HEK293 (cell line): Measurements from ENCODE around the gene SUPT4H1.

ENCODE experiments used
- BCL11B ChIP-seq: fragments of 450-650 bp; formaldehyde crosslinking; IDR thresholded peaks from 2 replicates; pipeline ENCODE4 v1.5.1; 2016; ENCODE audit warnings: low read depth, missing biosample characterization, missing genetic modification characterization
- KLF1 ChIP-seq: fragments of 450-650 bp; formaldehyde crosslinking; IDR thresholded peaks from 2 replicates; pipeline ENCODE4 v1.5.1; 2016; ENCODE audit warnings: missing biosample characterization, missing genetic modification characterization
- SETDB1 ChIP-seq: IDR thresholded peaks from one replicate; pipeline ENCODE4 v1.6.1; 2017; ENCODE audit warnings: mild to moderate bottlenecking, low read length, moderate library complexity, mixed read lengths; ENCODE audit not compliant: insufficient read length
- ZBTB8A ChIP-seq: fragments of 450-650 bp; formaldehyde crosslinking; IDR thresholded peaks from 2 replicates; pipeline ENCODE4 v1.5.1; 2016; ENCODE audit warnings: missing biosample characterization, missing genetic modification characterization
- ZNF121 ChIP-seq: fragments of 450-650 bp; formaldehyde crosslinking; IDR thresholded peaks from 2 replicates; pipeline ENCODE4 v1.5.1; 2016; ENCODE audit warnings: missing biosample characterization, missing genetic modification characterization
- ZNF585B ChIP-seq: fragments of 450-650 bp; formaldehyde crosslinking; IDR thresholded peaks from 2 replicates; pipeline ENCODE4 v1.5.1; 2016; ENCODE audit warnings: missing biosample characterization, missing genetic modification characterization
- ZNF776 ChIP-seq: fragments of 450-650 bp; formaldehyde crosslinking; IDR thresholded peaks from 2 replicates; pipeline ENCODE4 v1.5.0; 2017; ENCODE audit warnings: missing biosample characterization, missing genetic modification characterization, borderline replicate concordance
- TF ChIP-seq, protein P1 (sequence below): fragments of 450-650 bp; formaldehyde crosslinking; IDR thresholded peaks from 2 replicates; pipeline ENCODE4 v1.5.1; 2016; ENCODE audit warnings: missing biosample characterization, missing genetic modification characterization, low read depth
- TF ChIP-seq, protein P2 (sequence below): fragments of 450-650 bp; formaldehyde crosslinking; IDR thresholded peaks from 2 replicates; pipeline ENCODE4 v1.5.1; 2016; ENCODE audit warnings: missing biosample characterization, missing genetic modification characterization
- TF ChIP-seq, protein P3 (sequence below): fragments of 450-650 bp; formaldehyde crosslinking; IDR thresholded peaks from 2 replicates; pipeline ENCODE4 v1.5.1; 2017; ENCODE audit warnings: missing biosample characterization, missing genetic modification characterization
- TF ChIP-seq, protein P4 (sequence below): fragments of 450-650 bp; formaldehyde crosslinking; IDR thresholded peaks from 2 replicates; pipeline ENCODE4 v1.5.0; 2017; ENCODE audit warnings: missing biosample characterization, missing genetic modification characterization, borderline replicate concordance
- TF ChIP-seq, protein P5 (sequence below): fragments of 450-650 bp; formaldehyde crosslinking; IDR thresholded peaks from 2 replicates; pipeline ENCODE4 v1.5.1; 2016; ENCODE audit warnings: missing biosample characterization, missing genetic modification characterization

DNA sequence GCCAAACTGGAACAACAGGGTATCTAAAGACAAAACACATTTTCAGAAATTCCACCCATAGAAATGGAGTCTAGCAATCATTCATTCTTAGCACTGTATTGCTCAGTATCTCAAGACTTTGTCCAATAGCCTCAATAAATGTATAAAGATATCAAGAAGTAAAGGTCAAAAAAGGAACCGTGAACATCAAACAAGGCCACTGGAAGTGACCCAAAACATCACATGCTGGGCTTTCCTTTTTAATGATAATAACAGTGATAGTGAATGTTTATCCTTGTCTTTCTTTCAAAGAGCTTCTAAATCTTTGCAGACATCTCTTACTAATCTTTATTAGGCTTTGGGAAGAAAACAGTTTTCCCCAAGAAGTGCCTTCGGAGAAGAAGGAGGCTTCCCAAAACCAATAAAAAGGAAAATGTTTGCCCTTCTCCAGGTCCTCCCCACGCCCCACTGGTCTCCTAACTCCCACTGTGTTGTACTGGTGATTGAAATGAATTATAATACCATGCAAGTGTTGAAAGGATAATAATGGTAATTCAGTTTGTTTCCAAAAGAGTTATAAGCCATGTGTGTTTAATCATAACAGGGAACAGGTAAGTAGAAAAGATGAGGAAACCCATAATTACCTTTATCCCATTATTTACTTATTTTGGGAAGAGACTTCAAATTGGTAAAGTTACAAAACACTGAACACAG lies 46.7 kb upstream of the SUPT4H1 start:
- TF ChIP-seq BCL11B (tag by site-specific recombination), result no peak
- TF ChIP-seq, protein P1, sequence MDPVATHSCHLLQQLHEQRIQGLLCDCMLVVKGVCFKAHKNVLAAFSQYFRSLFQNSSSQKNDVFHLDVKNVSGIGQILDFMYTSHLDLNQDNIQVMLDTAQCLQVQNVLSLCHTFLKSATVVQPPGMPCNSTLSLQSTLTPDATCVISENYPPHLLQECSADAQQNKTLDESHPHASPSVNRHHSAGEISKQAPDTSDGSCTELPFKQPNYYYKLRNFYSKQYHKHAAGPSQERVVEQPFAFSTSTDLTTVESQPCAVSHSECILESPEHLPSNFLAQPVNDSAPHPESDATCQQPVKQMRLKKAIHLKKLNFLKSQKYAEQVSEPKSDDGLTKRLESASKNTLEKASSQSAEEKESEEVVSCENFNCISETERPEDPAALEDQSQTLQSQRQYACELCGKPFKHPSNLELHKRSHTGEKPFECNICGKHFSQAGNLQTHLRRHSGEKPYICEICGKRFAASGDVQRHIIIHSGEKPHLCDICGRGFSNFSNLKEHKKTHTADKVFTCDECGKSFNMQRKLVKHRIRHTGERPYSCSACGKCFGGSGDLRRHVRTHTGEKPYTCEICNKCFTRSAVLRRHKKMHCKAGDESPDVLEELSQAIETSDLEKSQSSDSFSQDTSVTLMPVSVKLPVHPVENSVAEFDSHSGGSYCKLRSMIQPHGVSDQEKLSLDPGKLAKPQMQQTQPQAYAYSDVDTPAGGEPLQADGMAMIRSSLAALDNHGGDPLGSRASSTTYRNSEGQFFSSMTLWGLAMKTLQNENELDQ (tag by site-specific recombination), result no peak
- no peak for TF ChIP-seq ZNF121 (tag by site-specific recombination)
- TF ChIP-seq, protein P2, sequence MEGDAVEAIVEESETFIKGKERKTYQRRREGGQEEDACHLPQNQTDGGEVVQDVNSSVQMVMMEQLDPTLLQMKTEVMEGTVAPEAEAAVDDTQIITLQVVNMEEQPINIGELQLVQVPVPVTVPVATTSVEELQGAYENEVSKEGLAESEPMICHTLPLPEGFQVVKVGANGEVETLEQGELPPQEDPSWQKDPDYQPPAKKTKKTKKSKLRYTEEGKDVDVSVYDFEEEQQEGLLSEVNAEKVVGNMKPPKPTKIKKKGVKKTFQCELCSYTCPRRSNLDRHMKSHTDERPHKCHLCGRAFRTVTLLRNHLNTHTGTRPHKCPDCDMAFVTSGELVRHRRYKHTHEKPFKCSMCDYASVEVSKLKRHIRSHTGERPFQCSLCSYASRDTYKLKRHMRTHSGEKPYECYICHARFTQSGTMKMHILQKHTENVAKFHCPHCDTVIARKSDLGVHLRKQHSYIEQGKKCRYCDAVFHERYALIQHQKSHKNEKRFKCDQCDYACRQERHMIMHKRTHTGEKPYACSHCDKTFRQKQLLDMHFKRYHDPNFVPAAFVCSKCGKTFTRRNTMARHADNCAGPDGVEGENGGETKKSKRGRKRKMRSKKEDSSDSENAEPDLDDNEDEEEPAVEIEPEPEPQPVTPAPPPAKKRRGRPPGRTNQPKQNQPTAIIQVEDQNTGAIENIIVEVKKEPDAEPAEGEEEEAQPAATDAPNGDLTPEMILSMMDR (tag by site-specific recombination), result no peak
- TF ChIP-seq ZNF776 (tag by site-specific recombination), result no peak
- TF ChIP-seq KLF1 (tag by site-specific recombination), result no peak
- peak; percentile 48; the same call in 1 of the 2 replicates for TF ChIP-seq ZBTB8A (tag by site-specific recombination)
- TF ChIP-seq, protein P3, sequence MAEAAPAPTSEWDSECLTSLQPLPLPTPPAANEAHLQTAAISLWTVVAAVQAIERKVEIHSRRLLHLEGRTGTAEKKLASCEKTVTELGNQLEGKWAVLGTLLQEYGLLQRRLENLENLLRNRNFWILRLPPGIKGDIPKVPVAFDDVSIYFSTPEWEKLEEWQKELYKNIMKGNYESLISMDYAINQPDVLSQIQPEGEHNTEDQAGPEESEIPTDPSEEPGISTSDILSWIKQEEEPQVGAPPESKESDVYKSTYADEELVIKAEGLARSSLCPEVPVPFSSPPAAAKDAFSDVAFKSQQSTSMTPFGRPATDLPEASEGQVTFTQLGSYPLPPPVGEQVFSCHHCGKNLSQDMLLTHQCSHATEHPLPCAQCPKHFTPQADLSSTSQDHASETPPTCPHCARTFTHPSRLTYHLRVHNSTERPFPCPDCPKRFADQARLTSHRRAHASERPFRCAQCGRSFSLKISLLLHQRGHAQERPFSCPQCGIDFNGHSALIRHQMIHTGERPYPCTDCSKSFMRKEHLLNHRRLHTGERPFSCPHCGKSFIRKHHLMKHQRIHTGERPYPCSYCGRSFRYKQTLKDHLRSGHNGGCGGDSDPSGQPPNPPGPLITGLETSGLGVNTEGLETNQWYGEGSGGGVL (tag by site-specific recombination), result no peak
- TF ChIP-seq, protein P4, sequence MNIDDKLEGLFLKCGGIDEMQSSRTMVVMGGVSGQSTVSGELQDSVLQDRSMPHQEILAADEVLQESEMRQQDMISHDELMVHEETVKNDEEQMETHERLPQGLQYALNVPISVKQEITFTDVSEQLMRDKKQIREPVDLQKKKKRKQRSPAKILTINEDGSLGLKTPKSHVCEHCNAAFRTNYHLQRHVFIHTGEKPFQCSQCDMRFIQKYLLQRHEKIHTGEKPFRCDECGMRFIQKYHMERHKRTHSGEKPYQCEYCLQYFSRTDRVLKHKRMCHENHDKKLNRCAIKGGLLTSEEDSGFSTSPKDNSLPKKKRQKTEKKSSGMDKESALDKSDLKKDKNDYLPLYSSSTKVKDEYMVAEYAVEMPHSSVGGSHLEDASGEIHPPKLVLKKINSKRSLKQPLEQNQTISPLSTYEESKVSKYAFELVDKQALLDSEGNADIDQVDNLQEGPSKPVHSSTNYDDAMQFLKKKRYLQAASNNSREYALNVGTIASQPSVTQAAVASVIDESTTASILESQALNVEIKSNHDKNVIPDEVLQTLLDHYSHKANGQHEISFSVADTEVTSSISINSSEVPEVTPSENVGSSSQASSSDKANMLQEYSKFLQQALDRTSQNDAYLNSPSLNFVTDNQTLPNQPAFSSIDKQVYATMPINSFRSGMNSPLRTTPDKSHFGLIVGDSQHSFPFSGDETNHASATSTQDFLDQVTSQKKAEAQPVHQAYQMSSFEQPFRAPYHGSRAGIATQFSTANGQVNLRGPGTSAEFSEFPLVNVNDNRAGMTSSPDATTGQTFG, result no peak
- TF ChIP-seq, protein P5, sequence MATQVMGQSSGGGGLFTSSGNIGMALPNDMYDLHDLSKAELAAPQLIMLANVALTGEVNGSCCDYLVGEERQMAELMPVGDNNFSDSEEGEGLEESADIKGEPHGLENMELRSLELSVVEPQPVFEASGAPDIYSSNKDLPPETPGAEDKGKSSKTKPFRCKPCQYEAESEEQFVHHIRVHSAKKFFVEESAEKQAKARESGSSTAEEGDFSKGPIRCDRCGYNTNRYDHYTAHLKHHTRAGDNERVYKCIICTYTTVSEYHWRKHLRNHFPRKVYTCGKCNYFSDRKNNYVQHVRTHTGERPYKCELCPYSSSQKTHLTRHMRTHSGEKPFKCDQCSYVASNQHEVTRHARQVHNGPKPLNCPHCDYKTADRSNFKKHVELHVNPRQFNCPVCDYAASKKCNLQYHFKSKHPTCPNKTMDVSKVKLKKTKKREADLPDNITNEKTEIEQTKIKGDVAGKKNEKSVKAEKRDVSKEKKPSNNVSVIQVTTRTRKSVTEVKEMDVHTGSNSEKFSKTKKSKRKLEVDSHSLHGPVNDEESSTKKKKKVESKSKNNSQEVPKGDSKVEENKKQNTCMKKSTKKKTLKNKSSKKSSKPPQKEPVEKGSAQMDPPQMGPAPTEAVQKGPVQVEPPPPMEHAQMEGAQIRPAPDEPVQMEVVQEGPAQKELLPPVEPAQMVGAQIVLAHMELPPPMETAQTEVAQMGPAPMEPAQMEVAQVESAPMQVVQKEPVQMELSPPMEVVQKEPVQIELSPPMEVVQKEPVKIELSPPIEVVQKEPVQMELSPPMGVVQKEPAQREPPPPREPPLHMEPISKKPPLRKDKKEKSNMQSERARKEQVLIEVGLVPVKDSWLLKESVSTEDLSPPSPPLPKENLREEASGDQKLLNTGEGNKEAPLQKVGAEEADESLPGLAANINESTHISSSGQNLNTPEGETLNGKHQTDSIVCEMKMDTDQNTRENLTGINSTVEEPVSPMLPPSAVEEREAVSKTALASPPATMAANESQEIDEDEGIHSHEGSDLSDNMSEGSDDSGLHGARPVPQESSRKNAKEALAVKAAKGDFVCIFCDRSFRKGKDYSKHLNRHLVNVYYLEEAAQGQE, result no peak
- TF ChIP-seq SETDB1, result no peak
- TF ChIP-seq ZNF585B, result no peak
